HepG2 (cell line): ENCODE measurements around the gene CGB5. TPM values are rescaled to one million over a fixed set of nuclear protein-coding genes. Genes with fewer than 3 reads are reported as not detected.
A peak's percentile ranks its signal among the peaks of the same experiment; 100 is the strongest.

Source experiments
- EEA1 ChIP-seq: sonication (generic); formaldehyde crosslinking; IDR thresholded peaks from 2 replicates; pipeline ENCODE4 v1.5.1; 2020; ENCODE audit warnings: mild to moderate bottlenecking, missing genetic modification reagents, borderline replicate concordance
- ELF3 ChIP-seq: IDR thresholded peaks from 2 replicates; pipeline ENCODE4 v1.6.1; 2016; ENCODE audit warnings: missing genetic modification reagents, missing compliant biosample characterization
- HMG20A ChIP-seq: IDR thresholded peaks from 2 replicates; pipeline ENCODE4 v1.6.1; 2016; ENCODE audit warnings: borderline replicate concordance
- MAZ ChIP-seq, 2 experiments: sonication (generic) in 1 of 2; formaldehyde crosslinking in 1 of 2; IDR thresholded peaks; 2 replicates each; pipeline versions ENCODE4 v1.5.0 to v1.6.1; 2012 to 2020; ENCODE audit warnings: low read depth in 2 of 2, mild to moderate bottlenecking in 2 of 2, borderline replicate concordance in 1 of 2, improper control_type of control experiment in 1 of 2, low read length in 1 of 2, missing genetic modification reagents in 1 of 2, moderate library complexity in 1 of 2
- MEIS1 ChIP-seq: sonication (generic); formaldehyde crosslinking; IDR thresholded peaks from 2 replicates; pipeline ENCODE4 v1.9.0; 2021; ENCODE audit warnings: mild to moderate bottlenecking, missing genetic modification reagents, moderate library complexity, borderline replicate concordance
- MZF1 ChIP-seq: sonication (generic); formaldehyde crosslinking; IDR thresholded peaks from 2 replicates; pipeline ENCODE4 v1.8.1; 2023; ENCODE audit warnings: mild to moderate bottlenecking, missing genetic modification reagents, borderline replicate concordance
- NR2F1 ChIP-seq, 2 experiments: fragments of 450-650 bp in 1 of 2; formaldehyde crosslinking in 1 of 2; IDR thresholded peaks; 2 replicates each; pipeline versions ENCODE4 v1.5.0 to v1.6.1; 2016 to 2020; ENCODE audit warnings: mild to moderate bottlenecking in 1 of 2, missing compliant biosample characterization in 1 of 2, missing genetic modification reagents in 1 of 2, moderate library complexity in 1 of 2
- PAF1 ChIP-seq: IDR thresholded peaks from 2 replicates; pipeline ENCODE4 v1.6.1; 2016; ENCODE audit warnings: missing genetic modification reagents, missing compliant biosample characterization
- SETDB1 ChIP-seq: sonication (generic); formaldehyde crosslinking; IDR thresholded peaks from 2 replicates; pipeline ENCODE4 v1.5.1; 2020; ENCODE audit warnings: missing genetic modification reagents, mild to moderate bottlenecking, borderline replicate concordance
- SSRP1 ChIP-seq: IDR thresholded peaks from 2 replicates; pipeline ENCODE4 v1.6.1; 2016; ENCODE audit warnings: control low read depth
- TBP ChIP-seq: sonication (generic); formaldehyde crosslinking; IDR thresholded peaks from 2 replicates; pipeline ENCODE4 v1.5.0; 2020; ENCODE audit warnings: missing genetic modification reagents
- TOE1 ChIP-seq: sonication (generic); formaldehyde crosslinking; IDR thresholded peaks from 2 replicates; pipeline ENCODE4 v1.4.0; 2020; ENCODE audit warnings: mild to moderate bottlenecking, missing genetic modification reagents
- ZMYM2 ChIP-seq: sonication (generic); formaldehyde crosslinking; IDR thresholded peaks from 2 replicates; pipeline ENCODE4 v1.8.0; 2022; ENCODE audit warnings: mild to moderate bottlenecking, missing genetic modification reagents
- ZNF234 ChIP-seq: sonication (generic); formaldehyde crosslinking; conservative IDR thresholded peaks from 2 replicates; pipeline ENCODE4 v1.5.1; 2020; ENCODE audit warnings: mild to moderate bottlenecking, missing genetic modification reagents
- ZNF34 ChIP-seq: sonication (generic); formaldehyde crosslinking; IDR thresholded peaks from 2 replicates; pipeline ENCODE4 v1.4.0; 2020; ENCODE audit warnings: mild to moderate bottlenecking, missing genetic modification reagents, borderline replicate concordance
- ZNF431 ChIP-seq: sonication (generic); formaldehyde crosslinking; IDR thresholded peaks from 2 replicates; pipeline ENCODE4 v1.9.0; 2022; ENCODE audit warnings: missing genetic modification reagents, low read depth, mild to moderate bottlenecking, borderline replicate concordance
- ZNF562 ChIP-seq: sonication (generic); formaldehyde crosslinking; IDR thresholded peaks from 2 replicates; pipeline ENCODE4 v1.8.0; 2022; ENCODE audit warnings: missing genetic modification reagents, borderline replicate concordance
- ZNF564 ChIP-seq: sonication (generic); formaldehyde crosslinking; IDR thresholded peaks from 2 replicates; pipeline ENCODE4 v1.8.1; 2023; ENCODE audit warnings: mild to moderate bottlenecking, missing genetic modification reagents
- polyA plus RNA-seq, 8 experiments: library from polyadenylated mRNA; depleted of rRNA in 3 of 8; stranded (reverse) in 7 of 8; unstranded in 1 of 8; fragments of >200 nt; fragmentation: Illumina TruSeq in 4 of 8; extraction: Trizol in 4 of 8; gene quantifications; 2 replicates each; pipeline versions ENCODE4 v1.2.1 to v1.2.3, GENCODE V29; 2011 to 2016; ENCODE audit warnings: low read depth in 4 of 8, missing spikeins in 1 of 8, mixed read lengths in 1 of 8; ENCODE audit not compliant: insufficient read depth in 1 of 8
- total RNA-seq, 5 experiments: library from RNA; depleted of rRNA; stranded (reverse); fragments of >200 nt; fragmentation: Illumina TruSeq; extraction: Trizol; gene quantifications; 2 replicates each; pipeline ENCODE4 v1.2.3, GENCODE V29; 2016; ENCODE audit warnings: low read depth in 1 of 5
- TF ChIP-seq, protein P1 (sequence below): sonication (generic); formaldehyde crosslinking; IDR thresholded peaks from 2 replicates; pipeline ENCODE4 v1.4.0; 2020; ENCODE audit warnings: missing genetic modification reagents
- TF ChIP-seq, protein P2 (sequence below): sonication (generic); formaldehyde crosslinking; IDR thresholded peaks from 2 replicates; pipeline ENCODE4 v1.4.0; 2020; ENCODE audit warnings: mild to moderate bottlenecking, missing genetic modification reagents
- TF ChIP-seq, protein P3 (sequence below): sonication (generic); formaldehyde crosslinking; IDR thresholded peaks from 2 replicates; pipeline ENCODE4 v1.4.0; 2020; ENCODE audit warnings: missing genetic modification reagents, borderline replicate concordance

Gene CGB5
- total and polyA plus RNA-seq, 2 of the 13 experiments (the other 11 are each of a cell fraction or from before 2014, with no cell fraction given), result not detected

DNA sequence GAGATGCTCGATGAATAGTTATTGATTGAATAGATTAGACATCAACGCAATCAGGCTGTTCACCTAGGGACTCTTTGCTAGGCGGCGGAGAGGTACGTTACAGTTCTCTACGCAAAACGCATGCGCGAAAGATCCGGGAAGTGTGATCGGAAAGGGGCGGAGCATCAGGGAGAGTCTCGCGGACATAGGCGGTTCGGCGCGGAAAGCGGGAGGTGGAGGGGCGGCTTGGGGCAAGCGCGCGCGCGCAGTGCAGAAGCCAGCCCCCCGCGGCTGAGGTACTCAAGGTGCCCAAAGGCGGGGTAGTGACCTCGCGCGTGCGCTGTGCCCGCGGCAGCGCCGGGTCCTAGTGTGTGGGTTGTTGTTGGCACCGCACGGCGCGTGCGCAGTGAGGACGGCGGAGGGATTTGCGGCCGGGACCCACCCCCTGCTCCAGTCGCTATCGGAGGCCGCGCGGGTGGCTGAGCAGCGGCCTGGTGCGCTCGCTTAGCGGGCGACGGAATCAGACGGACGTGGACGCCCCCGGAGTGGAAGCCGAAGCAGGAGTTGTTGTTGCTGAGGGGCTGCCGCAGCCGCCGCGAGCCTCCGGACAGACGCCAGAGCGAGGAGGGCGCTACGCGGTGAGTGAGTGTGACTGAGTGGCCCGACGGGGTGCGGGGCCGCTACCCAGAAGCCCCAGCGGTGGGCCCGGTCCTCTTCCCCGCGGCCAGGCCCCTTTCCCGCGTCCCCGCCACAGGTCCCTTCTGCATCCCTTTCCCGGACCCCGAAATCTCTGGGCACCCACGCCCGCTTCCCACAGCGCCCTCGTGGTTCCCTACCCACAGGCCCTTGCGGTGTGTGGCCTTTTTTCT is 41.6 kb downstream of the CGB5 start, which contains the start of gene SNRNP70 (continued):
- TF ChIP-seq TBP (CRISPR knock-in tag), result 0 out of 2 replicates have a peak, but pooled peaks have one; percentile 2
- TF ChIP-seq PAF1 (CRISPR knock-in tag), result no peak
- TF ChIP-seq, protein P1, sequence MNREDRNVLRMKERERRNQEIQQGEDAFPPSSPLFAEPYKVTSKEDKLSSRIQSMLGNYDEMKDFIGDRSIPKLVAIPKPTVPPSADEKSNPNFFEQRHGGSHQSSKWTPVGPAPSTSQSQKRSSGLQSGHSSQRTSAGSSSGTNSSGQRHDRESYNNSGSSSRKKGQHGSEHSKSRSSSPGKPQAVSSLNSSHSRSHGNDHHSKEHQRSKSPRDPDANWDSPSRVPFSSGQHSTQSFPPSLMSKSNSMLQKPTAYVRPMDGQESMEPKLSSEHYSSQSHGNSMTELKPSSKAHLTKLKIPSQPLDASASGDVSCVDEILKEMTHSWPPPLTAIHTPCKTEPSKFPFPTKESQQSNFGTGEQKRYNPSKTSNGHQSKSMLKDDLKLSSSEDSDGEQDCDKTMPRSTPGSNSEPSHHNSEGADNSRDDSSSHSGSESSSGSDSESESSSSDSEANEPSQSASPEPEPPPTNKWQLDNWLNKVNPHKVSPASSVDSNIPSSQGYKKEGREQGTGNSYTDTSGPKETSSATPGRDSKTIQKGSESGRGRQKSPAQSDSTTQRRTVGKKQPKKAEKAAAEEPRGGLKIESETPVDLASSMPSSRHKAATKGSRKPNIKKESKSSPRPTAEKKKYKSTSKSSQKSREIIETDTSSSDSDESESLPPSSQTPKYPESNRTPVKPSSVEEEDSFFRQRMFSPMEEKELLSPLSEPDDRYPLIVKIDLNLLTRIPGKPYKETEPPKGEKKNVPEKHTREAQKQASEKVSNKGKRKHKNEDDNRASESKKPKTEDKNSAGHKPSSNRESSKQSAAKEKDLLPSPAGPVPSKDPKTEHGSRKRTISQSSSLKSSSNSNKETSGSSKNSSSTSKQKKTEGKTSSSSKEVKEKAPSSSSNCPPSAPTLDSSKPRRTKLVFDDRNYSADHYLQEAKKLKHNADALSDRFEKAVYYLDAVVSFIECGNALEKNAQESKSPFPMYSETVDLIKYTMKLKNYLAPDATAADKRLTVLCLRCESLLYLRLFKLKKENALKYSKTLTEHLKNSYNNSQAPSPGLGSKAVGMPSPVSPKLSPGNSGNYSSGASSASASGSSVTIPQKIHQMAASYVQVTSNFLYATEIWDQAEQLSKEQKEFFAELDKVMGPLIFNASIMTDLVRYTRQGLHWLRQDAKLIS (CRISPR knock-in tag), result peak; percentile 64; the same call in 1 of the 2 replicates
- TF ChIP-seq SETDB1 (CRISPR knock-in tag), result no peak
- TF ChIP-seq, protein P2, sequence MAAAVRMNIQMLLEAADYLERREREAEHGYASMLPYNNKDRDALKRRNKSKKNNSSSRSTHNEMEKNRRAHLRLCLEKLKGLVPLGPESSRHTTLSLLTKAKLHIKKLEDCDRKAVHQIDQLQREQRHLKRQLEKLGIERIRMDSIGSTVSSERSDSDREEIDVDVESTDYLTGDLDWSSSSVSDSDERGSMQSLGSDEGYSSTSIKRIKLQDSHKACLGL (CRISPR knock-in tag), result peak; percentile 89
- peak; percentile 80; the same call in 1 of the 2 replicates for TF ChIP-seq EEA1
- TF ChIP-seq ELF3, result peak; percentile 43; the same call in 1 of the 2 replicates
- TF ChIP-seq TOE1 (CRISPR knock-in tag), result no peak; the same call in 1 of the 2 replicates
- TF ChIP-seq, protein P3, sequence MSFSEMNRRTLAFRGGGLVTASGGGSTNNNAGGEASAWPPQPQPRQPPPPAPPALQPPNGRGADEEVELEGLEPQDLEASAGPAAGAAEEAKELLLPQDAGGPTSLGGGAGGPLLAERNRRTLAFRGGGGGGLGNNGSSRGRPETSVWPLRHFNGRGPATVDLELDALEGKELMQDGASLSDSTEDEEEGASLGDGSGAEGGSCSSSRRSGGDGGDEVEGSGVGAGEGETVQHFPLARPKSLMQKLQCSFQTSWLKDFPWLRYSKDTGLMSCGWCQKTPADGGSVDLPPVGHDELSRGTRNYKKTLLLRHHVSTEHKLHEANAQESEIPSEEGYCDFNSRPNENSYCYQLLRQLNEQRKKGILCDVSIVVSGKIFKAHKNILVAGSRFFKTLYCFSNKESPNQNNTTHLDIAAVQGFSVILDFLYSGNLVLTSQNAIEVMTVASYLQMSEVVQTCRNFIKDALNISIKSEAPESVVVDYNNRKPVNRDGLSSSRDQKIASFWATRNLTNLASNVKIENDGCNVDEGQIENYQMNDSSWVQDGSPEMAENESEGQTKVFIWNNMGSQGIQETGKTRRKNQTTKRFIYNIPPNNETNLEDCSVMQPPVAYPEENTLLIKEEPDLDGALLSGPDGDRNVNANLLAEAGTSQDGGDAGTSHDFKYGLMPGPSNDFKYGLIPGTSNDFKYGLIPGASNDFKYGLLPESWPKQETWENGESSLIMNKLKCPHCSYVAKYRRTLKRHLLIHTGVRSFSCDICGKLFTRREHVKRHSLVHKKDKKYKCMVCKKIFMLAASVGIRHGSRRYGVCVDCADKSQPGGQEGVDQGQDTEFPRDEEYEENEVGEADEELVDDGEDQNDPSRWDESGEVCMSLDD (CRISPR knock-in tag), result no peak
- TF ChIP-seq MEIS1, result peak; percentile 92
- TF ChIP-seq ZNF431, result peak; percentile 78; the same call in 1 of the 2 replicates
- 0 out of 2 replicates have a peak, but pooled peaks have one; percentile 43 for TF ChIP-seq SSRP1 (CRISPR knock-in tag)
- no peak for TF ChIP-seq NR2F1 (CRISPR knock-in tag; IDR thresholded peaks at IDR 0.05)
- no peak for TF ChIP-seq HMG20A
- TF ChIP-seq MAZ (IDR thresholded peaks at IDR 0.05; ENCODE audit: borderline replicate concordance, low read depth, low read length), result peak; percentile 50
- peak; percentile 89 for TF ChIP-seq MAZ (CRISPR knock-in tag; IDR thresholded peaks at IDR 0.05; ENCODE audit: low read depth)
- TF ChIP-seq MZF1 (CRISPR knock-in tag), result no peak
- no peak; the same call in 1 of the 2 replicates for TF ChIP-seq ZNF564 (CRISPR knock-in tag)
- no peak for TF ChIP-seq ZMYM2 (CRISPR knock-in tag)
- TF ChIP-seq ZNF34 (CRISPR knock-in tag), result no peak
- no peak for TF ChIP-seq ZNF234 (CRISPR knock-in tag)
- no peak for TF ChIP-seq ZNF562 (CRISPR knock-in tag)
